ENCODE measurements around the gene ETFA.
A peak's percentile ranks its signal among the peaks of the same experiment; 100 is the strongest.

- TF ChIP-seq, protein P1, sequence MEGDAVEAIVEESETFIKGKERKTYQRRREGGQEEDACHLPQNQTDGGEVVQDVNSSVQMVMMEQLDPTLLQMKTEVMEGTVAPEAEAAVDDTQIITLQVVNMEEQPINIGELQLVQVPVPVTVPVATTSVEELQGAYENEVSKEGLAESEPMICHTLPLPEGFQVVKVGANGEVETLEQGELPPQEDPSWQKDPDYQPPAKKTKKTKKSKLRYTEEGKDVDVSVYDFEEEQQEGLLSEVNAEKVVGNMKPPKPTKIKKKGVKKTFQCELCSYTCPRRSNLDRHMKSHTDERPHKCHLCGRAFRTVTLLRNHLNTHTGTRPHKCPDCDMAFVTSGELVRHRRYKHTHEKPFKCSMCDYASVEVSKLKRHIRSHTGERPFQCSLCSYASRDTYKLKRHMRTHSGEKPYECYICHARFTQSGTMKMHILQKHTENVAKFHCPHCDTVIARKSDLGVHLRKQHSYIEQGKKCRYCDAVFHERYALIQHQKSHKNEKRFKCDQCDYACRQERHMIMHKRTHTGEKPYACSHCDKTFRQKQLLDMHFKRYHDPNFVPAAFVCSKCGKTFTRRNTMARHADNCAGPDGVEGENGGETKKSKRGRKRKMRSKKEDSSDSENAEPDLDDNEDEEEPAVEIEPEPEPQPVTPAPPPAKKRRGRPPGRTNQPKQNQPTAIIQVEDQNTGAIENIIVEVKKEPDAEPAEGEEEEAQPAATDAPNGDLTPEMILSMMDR (IDR thresholded peaks at IDR 0.05), result peak in 4 of 6 experiments; percentile 19 to 60 (median 28)
- TF ChIP-seq POLR2A (IDR thresholded peaks at IDR 0.05), result no peak
Observed at GRCh38 chr15:76285241-76285825, 25.9 kb downstream of the ETFA start.

All from esophagus squamous epithelium (tissue), 4 donors.